Dermis lymphatic vessel endothelial cell (primary cell): ENCODE results near the gene IFT43. TPM values are rescaled to one million over a fixed set of nuclear protein-coding genes. Genes with fewer than 3 reads are reported as not detected.

ENCODE experiments used
- total RNA-seq: library from RNA; depleted of rRNA; stranded (reverse); fragments of >200 nt; gene quantifications from 2 replicates; pipeline ENCODE4 v1.2.1, GENCODE V29; 2014

The IFT43 gene
- 26.6 and 29.3 TPM in 2 replicates for total RNA-seq

DNA sequence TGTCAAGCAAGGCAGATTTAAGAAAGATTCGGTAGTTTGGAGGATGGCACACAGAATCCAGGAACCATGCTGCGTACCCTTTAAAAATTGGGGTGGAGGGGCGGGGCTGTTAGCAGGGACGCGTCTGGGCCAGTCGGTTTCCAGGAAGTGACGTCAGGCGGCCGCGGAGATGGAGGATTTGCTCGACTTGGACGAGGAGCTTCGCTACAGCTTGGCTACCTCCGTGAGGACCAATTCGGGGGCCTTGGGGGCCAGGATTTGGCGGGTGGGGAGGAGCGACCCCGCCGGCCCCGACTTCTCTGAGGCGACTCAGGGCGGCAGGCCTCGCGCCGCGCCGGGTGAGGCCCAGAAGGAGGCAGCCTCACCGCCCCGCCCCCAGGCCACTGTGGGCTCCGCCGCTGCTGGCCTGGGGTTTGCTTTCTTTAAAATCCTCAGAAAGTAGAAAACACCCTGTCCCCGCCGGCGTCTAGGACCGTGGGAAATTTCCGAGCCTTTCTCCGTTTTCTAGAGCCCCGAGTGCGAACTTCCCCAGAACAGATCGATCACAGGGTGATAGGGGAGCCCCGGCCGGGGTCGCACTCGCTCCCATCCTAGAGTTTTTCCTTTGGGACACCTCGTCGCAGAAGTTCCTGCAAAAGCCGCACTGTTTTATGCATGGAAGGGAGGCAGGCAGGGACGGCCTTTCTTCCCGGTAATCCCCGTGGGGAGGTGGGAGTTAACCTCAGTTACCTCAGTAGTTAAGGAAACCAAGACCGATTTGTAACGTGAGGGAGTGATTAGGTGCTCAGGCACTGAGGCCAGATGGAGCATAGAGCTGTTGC, at the start of gene IFT43:
Gene IFT43 (plus strand): TSS at position 146 of the 821 bp plus-strand sequence. CDS start 24 bp downstream, at position 170.

DNA sequence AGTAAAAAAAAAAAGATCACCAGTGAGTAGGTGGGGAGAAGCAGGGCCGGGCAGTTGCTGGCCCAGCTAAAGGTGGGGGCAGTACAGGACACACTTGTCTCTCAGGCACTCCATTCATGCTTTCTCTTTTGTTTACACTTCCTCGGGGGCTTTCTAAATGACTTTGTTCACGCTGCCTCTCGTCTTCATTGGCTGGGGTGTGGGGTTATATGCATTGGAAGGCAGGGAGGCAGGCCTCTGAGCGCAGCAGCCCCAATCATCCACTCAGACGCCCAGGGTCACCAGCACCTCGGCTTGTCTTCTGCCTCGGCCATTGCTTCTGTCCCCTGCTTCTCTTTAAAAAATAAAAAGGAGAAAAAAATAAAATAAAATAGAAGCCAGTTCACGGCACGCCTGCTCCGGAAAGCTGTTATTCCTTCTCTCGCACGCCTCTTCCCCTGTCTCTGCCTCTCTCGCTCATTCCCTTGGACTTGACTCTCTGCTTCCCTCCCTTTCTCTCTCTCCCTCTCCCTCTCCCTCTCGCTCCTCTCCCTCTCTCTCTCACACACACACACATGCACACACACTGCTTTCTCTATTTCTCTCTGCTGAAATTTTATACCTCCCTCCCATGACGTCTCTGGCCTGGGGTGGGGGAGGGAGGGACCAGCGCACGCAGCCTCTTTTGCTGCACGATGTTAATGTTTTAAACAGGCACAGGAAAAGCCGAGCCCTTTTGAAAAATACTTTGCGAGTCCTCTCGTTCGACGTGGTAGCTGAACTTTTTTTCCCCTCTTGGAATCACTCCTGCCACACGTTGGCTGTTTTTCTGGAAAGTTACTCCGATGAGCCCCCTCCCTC, 3.9 kb upstream of the IFT43 start, which contains the start of gene TGFB3:
Gene TGFB3 (minus strand): TSS at position 570 of the 840 bp plus-strand sequence. CDS start 1,102 bp downstream, outside the sequence.

Other genes starting within 250 kb of the IFT43 start
- gene TGFB3, start 3.8 kb upstream of the IFT43 start, total RNA-seq: 5.3 and 5.6 TPM in 2 replicates
- 47.0 and 59.8 TPM in 2 replicates for gene GPATCH2L, start 166.2 kb downstream of the IFT43 start, total RNA-seq